Mesothelial cell of epicardium (in vitro differentiated cells): ENCODE data around the gene SLC22A3. TPM values are rescaled to one million over a fixed set of nuclear protein-coding genes. Genes with fewer than 3 reads are reported as not detected.
"Not testable (repeated sequence)": the region's sequence is repeated elsewhere in the genome, so short reads cannot be mapped to it uniquely, and the experiment has no call there.

Experiments used
- DNase-seq, 2 experiments: peaks; one replicate each; pipeline ENCODE4 v3.0.0; 2021; ENCODE audit warnings: low spot score in 2 of 2; ENCODE audit not compliant: unreplicated experiment in 2 of 2
- H3K27ac Mint-ChIP-seq: 2 replicates; pipeline ENCODE4 v1.8.0; 2021; ENCODE audit warnings: mixed read lengths
- H3K27me3 Mint-ChIP-seq: 2 replicates; pipeline ENCODE4 v1.8.0; 2021; ENCODE audit warnings: low read depth, mixed read lengths
- H3K36me3 Mint-ChIP-seq: 2 replicates; pipeline ENCODE4 v1.8.0; 2021; ENCODE audit warnings: mixed read lengths
- H3K4me1 Mint-ChIP-seq: 2 replicates; pipeline ENCODE4 v1.8.0; 2021; ENCODE audit warnings: mixed read lengths
- H3K4me3 Mint-ChIP-seq: 2 replicates; pipeline ENCODE4 v1.8.0; 2021; ENCODE audit warnings: mild to moderate bottlenecking, moderate library complexity, mixed read lengths
- H3K9me3 Mint-ChIP-seq: 2 replicates; pipeline ENCODE4 v1.8.0; 2021; ENCODE audit warnings: mixed read lengths
- total RNA-seq: library from RNA; stranded (reverse); gene quantifications from 3 replicates; pipeline ENCODE4 v1.2.1, GENCODE V29; 2021
- TF ChIP-seq, protein P1 (sequence below): fragments of 200-600 bp; sonication (generic); IDR thresholded peaks from one replicate; pipeline ENCODE4 v1.5.0; 2021; ENCODE audit warnings: antibody characterized with exemption; ENCODE audit not compliant: unreplicated experiment

Gene SLC22A3
- total RNA-seq, 1 donor from 2014 or later: 1.3 TPM

DNA sequence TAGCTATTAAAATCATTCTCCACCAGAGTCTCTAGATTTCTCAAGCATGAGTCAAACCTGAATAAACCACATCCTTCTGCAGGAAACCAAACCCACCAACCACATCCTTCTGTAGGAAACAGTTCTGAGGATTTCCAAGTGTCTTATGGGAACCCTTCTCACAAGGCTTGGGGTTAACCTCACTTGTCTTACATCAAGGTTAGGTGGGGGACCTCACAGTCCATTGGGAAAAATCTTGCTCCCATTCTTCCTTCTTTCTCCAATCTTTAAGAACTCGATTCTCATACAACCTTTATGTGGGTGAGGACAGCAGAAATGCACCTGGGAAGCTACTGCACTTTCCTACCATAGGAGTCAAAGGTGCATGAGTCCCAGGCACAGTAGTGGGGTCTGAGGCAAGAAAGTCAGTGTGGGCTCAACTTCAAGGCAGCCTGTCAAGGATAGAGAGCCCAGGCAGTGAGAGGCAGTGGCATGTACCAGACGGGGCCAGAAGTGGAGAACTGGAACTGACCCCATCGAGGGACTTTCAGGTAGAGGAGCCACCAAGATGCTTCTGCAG lies 114.5 kb downstream of the SLC22A3 start:
- Mint-ChIP-seq H3K36me3 (no peaks in the 10 kb centered on the region), H3K9me3 (no peaks in the 10 kb centered on the region), H3K4me3 (no peak overlapping the region), H3K27me3 (peaks cover 2% of the 10 kb centered on the region), H3K4me1 (no peaks in the 10 kb centered on the region), H3K27ac (no peak overlapping the region)
- no peak for DNase-seq
- TF ChIP-seq, protein P1, sequence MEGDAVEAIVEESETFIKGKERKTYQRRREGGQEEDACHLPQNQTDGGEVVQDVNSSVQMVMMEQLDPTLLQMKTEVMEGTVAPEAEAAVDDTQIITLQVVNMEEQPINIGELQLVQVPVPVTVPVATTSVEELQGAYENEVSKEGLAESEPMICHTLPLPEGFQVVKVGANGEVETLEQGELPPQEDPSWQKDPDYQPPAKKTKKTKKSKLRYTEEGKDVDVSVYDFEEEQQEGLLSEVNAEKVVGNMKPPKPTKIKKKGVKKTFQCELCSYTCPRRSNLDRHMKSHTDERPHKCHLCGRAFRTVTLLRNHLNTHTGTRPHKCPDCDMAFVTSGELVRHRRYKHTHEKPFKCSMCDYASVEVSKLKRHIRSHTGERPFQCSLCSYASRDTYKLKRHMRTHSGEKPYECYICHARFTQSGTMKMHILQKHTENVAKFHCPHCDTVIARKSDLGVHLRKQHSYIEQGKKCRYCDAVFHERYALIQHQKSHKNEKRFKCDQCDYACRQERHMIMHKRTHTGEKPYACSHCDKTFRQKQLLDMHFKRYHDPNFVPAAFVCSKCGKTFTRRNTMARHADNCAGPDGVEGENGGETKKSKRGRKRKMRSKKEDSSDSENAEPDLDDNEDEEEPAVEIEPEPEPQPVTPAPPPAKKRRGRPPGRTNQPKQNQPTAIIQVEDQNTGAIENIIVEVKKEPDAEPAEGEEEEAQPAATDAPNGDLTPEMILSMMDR: no peak

DNA sequence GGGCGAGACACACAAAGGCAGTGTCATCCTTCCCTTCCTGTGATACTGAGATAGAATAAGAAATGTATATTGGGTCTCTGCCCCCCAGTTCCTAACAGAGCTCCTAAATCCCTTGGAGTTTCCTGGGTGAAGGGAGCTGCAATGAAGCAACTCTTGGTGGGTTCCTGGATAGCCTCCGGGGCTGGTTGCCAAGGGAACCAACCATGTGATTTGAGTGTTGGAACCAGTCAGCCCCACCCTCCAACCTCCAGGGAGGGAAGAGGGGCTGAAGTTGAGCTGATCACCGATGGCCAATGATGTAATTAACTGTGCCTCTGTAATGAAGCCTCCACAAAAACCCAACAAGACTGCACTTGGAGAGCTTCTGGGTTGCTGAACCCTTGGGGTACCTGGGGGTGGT lies 116.6 kb downstream of the SLC22A3 start:
- no peak for DNase-seq
- H3K27ac Mint-ChIP-seq: no peak overlapping the region
- no peaks in the 10 kb centered on the region for H3K4me1 Mint-ChIP-seq
- no peak overlapping the region for H3K4me3 Mint-ChIP-seq
- H3K9me3 Mint-ChIP-seq: no peaks in the 10 kb centered on the region
- peaks cover 4% of the 10 kb centered on the region for H3K27me3 Mint-ChIP-seq
- TF ChIP-seq, protein P1: no peak
- H3K36me3 Mint-ChIP-seq: no peaks in the 10 kb centered on the region

DNA sequence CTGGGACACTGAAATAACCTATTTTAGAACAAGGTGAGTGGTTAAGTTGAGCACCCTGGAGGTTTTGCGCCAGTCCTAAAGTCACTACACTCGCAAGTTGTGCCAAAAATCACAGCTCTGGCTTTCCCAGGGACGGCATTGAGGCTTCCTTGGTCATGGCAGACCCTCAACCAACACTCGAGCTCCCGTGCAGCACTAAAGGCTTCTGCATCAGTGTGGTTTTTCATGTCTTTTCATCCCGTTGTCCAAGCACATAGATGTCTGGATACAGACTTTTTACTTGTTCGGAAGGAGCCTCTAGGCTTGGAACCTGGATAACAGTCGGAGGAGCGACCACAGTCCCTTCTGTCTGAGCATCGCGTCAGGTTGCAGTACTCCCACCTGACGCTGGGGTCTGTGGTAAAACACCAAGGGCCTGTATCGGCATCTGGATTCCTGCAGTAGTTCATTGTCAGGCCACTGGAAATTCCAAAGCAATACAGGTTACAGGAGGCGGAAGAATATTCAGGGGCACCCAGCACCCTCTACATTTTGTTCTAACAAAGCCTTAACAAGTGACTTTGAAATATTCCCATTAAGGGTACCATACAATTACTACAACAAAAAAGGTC lies 119.2 kb downstream of the SLC22A3 start:
- not testable (repeated sequence) for H3K4me1 Mint-ChIP-seq, DNase-seq, H3K36me3 Mint-ChIP-seq, H3K27me3 Mint-ChIP-seq, H3K27ac Mint-ChIP-seq, H3K9me3 Mint-ChIP-seq, H3K4me3 Mint-ChIP-seq

DNA sequence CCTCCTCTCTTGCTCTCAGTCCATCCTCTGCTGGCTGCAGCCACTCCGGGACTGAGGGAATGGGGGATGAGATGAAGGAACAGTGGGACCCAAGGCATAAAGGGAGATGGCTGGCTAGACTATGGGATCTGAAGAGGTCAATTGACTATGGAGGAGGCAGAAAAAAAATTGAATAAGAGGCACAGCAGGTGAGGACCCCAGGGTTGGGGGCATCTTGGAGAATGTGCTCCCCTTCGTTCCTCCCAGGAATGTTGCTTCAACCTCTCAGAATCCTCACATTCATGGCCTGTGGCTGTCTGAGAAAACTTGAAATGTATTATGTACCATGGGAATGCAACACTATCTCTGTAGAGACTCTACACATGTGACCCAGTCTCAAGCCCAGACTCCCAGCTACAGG lies 121.0 kb downstream of the SLC22A3 start:
- Mint-ChIP-seq H3K9me3 (no peaks in the 10 kb centered on the region), H3K4me1 (no peaks in the 10 kb centered on the region), H3K36me3 (no peaks in the 10 kb centered on the region), H3K27me3 (peaks cover 2% of the 10 kb centered on the region), H3K4me3 (no peak overlapping the region), H3K27ac (no peak overlapping the region)
- no peak for DNase-seq
- TF ChIP-seq, protein P1: no peak

DNA sequence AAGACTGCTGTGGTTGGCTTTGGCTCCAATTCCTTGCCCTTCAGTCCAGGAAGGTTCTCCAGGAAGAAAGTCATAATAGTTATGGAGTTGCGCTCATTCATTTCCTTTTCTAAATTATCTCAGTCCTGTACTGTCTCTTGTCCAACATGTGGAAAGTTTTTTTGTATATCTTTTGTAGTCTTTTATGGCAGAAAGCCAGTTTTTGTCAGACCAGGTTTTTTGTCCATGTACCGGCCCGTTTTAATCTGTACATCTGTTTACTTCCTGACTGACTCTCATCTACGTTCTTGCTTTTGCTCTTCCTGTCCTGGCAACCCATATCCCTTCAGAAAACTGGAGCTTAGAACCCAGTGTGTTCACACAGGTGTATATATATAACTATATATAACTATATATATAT lies 127.9 kb downstream of the SLC22A3 start:
- not testable (repeated sequence) for H3K9me3 Mint-ChIP-seq, H3K36me3 Mint-ChIP-seq, H3K27me3 Mint-ChIP-seq, H3K4me1 Mint-ChIP-seq, H3K4me3 Mint-ChIP-seq, DNase-seq, H3K27ac Mint-ChIP-seq

DNA sequence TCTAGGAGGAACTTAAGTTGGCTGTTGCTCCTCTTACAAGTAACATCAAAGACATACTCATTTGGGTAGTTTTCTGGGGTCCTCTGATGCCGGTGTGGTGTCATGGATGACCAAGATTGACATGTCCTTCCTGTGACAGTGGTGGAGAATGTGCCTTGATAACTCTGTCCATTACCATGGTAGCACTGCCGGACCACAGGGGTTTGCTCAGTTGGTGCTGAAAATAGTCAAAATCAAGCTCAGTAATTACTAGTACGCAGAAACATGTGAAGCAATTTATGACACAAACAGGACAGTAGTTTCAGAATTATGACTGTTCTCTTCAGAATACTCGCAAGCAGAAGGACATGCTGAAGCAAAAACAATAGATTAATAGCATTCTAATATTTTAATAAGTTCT lies 128.9 kb downstream of the SLC22A3 start:
- H3K27me3 Mint-ChIP-seq, DNase-seq, H3K27ac Mint-ChIP-seq, H3K4me1 Mint-ChIP-seq, H3K4me3 Mint-ChIP-seq, H3K36me3 Mint-ChIP-seq: not testable (repeated sequence)
- H3K9me3 Mint-ChIP-seq: peaks cover 18% of the 10 kb centered on the region

DNA sequence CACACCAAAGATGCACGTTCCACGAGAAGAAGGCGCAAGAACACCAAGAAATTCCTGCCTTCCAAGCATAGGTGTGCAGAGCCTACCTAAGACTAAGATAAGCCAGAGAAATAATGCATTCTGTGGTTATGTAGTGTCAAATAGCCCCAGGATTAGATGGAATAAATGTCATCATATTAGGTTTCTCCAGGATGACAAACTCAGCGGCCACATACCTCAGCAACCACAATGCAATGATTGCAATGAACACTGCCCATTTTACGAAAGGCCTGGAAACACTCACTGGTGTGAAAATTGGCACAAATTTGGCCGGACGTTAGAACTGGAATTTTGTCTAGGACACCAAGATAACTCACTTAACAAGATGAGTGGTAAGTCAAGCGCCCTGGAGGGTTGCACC lies 129.7 kb downstream of the SLC22A3 start:
- TF ChIP-seq, protein P1: no peak
- Mint-ChIP-seq H3K9me3 (peaks cover 18% of the 10 kb centered on the region), H3K4me3 (no peak overlapping the region), H3K27me3 (no peaks in the 10 kb centered on the region), H3K36me3 (no peaks in the 10 kb centered on the region), H3K27ac (no peak overlapping the region), H3K4me1 (no peaks in the 10 kb centered on the region)
- no peak for DNase-seq
